ENCODE measurements around the gene WDR73.
"Not testable (repeated sequence)": the region's sequence is repeated elsewhere in the genome, so short reads cannot be mapped to it uniquely, and the experiment has no call there.

The WDR73 gene

DNA sequence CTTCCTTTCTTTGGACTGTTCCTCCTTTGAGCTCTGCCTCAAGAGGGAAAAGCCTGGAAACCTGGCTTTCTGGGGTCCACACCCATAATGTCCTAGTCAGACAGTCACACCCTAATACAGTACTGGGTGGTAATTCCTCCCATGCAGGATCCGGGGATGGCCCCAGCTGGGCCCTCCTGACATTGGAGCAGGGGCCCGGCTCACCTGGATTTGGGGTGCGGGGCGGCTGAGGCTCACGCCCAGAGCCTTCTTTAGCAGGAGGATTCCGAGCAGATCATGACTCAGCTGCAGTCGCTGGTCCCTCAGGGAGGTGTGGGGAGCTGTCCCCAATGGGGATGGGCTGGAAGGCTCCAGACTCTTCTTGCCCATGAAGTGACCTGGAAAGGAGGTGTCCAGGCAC is 2.9 kb upstream of the WDR73 start:
- no peak for DNase-seq

GRCh38 chr15:84654689-84655453 is 788 bp upstream of the WDR73 start:
- DNase-seq, result peak; percentile 47

- no peak for DNase-seq
These were observed 536 bp downstream of the WDR73 start for GRCh38 chr15:84653584-84653909.

- no peak for DNase-seq
These were observed 4.4 kb downstream of the WDR73 start for GRCh38 chr15:84649706-84650105.

DNA sequence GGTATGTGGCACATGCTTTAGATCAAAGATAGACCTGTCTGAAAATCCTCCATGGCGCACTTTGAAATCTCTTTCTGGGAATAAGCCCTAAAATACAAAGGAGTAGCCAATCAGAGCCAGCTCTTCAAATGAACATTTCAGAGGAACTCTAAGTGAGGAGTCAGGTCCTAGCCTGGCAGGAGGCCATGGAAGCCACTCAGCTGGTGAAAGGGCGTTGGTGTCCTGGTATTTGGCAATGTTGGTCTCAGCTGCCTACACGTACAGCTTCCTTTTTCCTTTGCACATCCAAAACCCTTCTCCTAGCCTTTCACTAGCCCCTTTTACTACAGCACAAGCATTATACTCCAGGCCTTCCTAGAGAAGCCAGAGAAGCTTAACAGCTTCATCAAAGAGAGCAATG is 5.5 kb downstream of the WDR73 start:
- DNase-seq, result no peak

DNA sequence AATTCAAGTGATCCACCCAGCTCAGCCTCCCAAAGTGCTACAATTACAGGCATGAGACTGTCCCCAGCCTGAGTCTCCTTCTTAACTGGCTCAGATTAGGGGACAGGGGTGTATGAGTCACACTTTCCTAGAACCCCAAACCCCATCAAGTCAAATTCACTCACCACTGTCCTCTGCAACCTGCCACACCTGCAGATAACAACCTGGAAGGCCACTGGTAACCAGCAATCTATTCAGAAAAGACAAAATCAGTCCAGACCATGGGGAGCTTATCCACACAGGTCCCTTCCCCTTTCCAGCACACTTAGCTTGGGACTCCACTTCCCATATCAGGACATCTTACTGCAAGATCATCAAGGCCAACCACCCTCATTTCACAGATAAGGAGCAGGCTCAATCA is 6.4 kb downstream of the WDR73 start:
- DNase-seq, result no peak

DNA sequence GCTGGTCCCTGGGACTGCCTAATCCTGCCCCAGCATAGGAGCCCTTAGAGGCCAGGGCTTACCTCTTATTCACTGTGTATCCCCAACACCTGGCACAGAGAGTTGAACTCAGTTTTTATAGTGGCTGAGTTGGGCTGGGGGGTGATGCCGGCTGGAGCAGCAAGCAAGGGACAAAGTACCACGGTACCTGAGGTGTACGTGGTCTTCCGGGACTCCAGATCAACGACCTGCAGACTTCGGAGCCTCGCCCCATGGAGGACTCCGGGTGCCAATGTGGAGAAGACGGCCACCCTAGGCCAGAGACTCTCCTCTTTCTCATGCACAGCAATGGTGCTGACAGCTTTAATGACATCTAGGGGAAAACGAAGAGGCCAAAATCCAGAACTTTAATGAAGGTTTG is 8.1 kb downstream of the WDR73 start:
- no peak for DNase-seq

DNA sequence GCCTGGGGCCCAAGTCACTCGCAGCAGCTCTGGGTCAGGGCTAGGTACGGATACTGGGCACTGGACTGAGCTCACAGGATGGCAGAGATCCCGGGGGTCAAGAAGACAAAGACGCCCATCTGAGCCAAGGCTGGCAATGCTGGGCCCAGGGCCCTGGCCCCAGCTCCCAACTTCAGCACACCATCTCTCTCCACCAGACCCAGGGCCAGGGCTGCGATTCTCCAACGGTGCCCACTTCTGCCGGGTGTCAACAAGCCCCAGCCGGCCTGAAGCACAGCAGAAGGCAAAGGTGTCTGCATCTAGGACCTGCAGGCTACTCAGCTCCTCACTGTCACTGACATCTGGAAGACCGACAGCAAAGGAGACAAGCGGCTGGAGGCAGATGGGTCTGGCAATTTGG is 8.6 kb downstream of the WDR73 start:
- DNase-seq, result no peak

- no peak for DNase-seq
These were observed 10.2 kb downstream of the WDR73 start for GRCh38 chr15:84643838-84644237.

DNA sequence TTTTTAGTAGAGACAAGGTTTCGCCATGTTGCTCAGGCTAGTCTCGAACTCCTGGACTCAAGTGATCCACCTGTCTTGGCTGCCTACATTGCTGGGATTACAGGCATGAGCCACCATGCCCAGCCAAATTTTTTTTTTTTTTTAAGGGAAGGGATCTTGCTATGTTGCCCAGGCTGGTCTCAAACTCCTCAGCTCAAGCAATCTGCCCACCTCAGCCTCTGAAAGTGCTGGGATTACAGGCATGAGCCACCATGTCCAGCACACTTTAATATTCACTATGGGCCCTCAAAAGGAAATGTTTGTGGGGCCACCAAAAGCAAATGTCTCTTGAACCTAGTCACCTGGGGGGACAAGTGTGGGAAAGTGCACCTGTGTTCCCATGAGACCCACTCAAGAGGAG is 11.4 kb downstream of the WDR73 start:
- DNase-seq, result not testable (repeated sequence)

GRCh38 chr15:84641871-84642270 is 12.2 kb downstream of the WDR73 start:
- not testable (repeated sequence) for DNase-seq

- no peak for DNase-seq
These were observed 16.0 kb downstream of the WDR73 start for GRCh38 chr15:84638103-84638502.

DNA sequence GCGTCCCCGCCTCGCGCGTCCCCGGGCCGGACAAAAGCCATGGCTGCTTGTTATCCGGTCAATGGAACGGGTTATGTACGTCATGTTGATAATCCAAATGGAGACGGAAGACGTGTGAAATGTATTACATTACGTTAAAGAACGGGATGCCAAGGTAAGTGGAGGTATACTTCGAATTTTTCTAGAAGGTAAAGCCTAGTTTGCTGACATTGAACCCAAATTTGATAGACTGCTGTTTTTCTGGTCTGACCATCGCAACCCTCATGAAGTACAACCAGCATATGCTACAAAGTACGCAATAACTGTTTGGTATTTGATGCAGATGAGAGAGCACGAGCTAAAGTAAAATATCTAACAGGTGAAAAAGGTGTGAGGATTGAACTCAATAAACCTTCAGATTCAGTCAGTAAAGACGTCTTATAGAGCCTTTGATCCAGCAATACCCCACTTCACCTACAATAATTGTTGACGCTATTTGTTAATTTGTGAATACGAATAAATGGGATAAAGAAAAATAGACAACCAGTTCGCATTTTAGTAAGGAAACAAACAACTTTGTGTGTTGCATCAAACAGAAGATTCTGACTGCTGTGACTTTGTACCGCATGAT is 19.8 kb downstream of the WDR73 start:
- DNase-seq, result no peak

GRCh38 chr15:84633311-84634227 is 20.5 kb downstream of the WDR73 start:
- DNase-seq, result no peak

- no peak for DNase-seq
These were observed 22.3 kb downstream of the WDR73 start for GRCh38 chr15:84631706-84632272.

- no peak for DNase-seq
These were observed 25.1 kb downstream of the WDR73 start for GRCh38 chr15:84629033-84629432.

DNA sequence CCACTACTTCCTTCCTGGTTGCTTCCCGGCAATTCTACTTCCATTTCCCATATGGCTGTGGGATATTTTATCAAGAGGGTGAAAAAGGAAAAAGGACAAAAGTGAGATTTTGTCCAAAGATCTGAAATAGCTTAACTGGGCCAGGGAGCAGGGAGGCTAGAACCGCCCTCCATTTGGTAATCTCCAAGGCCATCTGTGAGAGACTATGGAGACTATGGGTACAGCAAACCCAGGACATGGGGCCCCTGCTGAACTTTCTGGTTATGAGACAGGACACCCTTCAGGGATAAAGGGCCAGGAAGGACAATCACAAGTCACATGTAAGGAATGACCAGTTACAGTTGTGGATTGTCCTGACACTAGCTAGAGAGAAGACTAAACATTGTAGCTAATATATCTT is 29.0 kb downstream of the WDR73 start:
- DNase-seq, result no peak

DNA sequence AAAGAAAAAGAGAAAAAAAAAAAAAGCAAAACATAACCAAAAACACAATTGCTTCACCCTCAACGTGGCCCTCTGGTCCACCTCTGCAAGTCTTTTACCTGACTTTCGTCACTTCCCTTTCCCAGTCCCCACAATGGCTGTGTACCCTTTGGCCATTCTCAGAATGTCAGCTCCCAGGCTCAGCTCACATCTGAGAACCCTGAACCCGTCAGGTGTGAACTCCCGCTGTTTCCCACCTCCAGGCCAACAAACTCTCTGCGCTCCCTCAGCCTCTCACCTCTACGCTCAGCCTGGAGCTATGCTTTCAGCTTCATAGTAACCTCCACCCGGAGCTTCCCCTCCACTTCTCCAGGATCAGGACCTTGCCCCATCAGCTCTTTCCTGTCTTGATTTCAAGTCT is 29.7 kb downstream of the WDR73 start:
- DNase-seq, result no peak

DNA sequence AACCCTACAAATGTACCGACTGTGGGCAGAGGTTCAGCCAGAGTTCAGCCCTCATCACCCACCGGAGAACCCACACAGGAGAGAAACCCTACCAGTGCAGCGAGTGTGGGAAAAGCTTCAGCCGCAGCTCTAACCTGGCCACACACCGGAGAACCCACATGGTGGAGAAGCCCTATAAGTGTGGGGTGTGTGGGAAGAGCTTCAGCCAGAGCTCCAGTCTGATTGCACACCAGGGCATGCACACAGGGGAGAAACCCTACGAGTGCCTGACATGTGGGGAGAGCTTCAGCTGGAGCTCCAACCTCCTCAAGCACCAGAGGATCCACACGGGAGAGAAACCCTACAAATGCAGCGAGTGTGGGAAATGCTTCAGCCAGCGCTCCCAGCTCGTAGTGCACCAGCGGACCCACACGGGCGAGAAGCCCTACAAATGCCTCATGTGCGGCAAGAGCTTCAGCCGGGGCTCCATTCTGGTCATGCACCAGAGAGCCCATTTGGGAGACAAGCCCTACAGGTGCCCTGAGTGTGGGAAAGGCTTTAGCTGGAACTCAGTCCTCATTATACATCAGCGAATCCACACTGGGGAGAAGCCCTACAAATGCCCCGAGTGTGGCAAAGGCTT is 32.6 kb downstream of the WDR73 start:
- no peak for DNase-seq

DNA sequence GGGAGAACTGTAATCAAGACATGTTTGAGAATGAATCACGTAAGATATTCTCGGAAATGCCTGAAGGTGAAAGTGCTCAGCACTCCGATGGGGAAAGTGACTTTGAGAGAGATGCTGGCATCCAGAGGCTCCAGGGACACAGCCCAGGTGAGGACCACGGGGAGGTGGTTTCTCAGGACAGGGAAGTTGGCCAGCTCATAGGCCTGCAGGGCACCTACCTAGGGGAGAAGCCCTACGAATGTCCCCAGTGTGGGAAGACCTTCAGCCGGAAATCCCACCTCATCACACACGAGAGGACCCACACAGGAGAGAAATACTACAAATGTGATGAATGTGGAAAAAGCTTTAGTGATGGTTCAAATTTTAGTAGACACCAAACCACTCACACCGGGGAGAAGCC is 33.5 kb downstream of the WDR73 start:
- DNase-seq, result no peak

DNA sequence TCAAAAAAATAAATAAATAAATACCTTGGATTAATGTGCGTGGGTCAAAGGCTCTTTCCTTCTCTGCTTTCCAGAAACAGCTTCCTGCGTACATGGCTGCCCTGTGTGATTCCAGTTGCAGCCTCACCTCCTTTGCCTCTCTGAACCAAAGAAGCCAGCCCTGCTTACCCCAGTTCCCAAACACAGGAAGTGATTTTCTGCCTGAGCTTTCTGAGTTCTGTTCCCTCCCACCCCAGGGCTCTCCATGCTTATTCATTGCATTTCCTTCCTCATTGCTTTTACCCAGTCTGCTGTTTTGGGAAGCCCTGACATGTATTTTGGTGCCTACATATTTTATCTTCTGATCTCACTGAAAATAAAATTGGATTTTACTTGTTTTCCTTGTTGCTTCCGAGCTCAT is 37.8 kb downstream of the WDR73 start:
- no peak for DNase-seq

DNA sequence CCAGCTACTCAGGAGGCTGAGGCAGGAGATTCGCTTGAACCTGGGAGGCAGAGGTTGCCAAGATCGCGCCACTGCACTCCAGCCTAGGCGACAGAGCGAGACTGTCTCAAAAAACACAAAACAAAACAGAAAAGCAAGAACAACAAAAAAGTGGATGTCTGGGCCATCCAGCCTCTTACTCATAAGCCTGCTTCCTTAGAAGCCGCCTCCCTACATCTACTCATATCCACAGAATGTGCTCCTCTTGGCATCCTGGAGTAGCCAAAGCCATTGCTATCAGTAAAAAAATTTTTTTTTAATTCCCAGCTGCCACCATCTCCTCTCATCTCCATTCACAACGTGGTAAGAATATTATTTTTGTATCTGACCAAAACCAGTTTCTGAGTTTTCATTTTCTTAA is 42.5 kb downstream of the WDR73 start:
- DNase-seq, result no peak

All from NCI-H2029 treated with DMSO at 0.1 percent for 48 hours (cell line).